Measurements from ENCODE around the gene LONP1.

Gene LONP1

GRCh38 chr19:5679289-5680083 is 40.5 kb downstream of the LONP1 start:
- no peak for DNase-seq (ENCODE audit: low read depth)

GRCh38 chr19:5678071-5678718 is 41.8 kb downstream of the LONP1 start:
- no peak for DNase-seq (ENCODE audit: low read depth)

- no peak for DNase-seq (ENCODE audit: low read depth)
Measured at GRCh38 chr19:5677580-5677979, 42.4 kb downstream of the LONP1 start.

GRCh38 chr19:5677136-5677535 is 42.8 kb downstream of the LONP1 start:
- DNase-seq (ENCODE audit: low read depth): no peak

GRCh38 chr19:5676772-5677105 is 43.2 kb downstream of the LONP1 start:
- no peak for DNase-seq (ENCODE audit: low read depth)

GRCh38 chr19:5676105-5676771 is 43.7 kb downstream of the LONP1 start:
- DNase-seq (ENCODE audit: low read depth): no peak

- DNase-seq (ENCODE audit: low read depth): no peak
Measured at GRCh38 chr19:5674714-5675113, 45.2 kb downstream of the LONP1 start.

- DNase-seq (ENCODE audit: low read depth): no peak
Measured at GRCh38 chr19:5673752-5674151, 46.2 kb downstream of the LONP1 start.

- no peak for DNase-seq (ENCODE audit: low read depth)
Measured at GRCh38 chr19:5672708-5673459, 47.1 kb downstream of the LONP1 start.

GRCh38 chr19:5671600-5671999 is 48.3 kb downstream of the LONP1 start:
- no peak for DNase-seq (ENCODE audit: low read depth)

GRCh38 chr19:5669212-5669611 is 50.7 kb downstream of the LONP1 start:
- no peak for DNase-seq (ENCODE audit: low read depth)

- no peak for DNase-seq (ENCODE audit: low read depth)
Measured at GRCh38 chr19:5667751-5668271, 52.1 kb downstream of the LONP1 start.

- no peak for DNase-seq (ENCODE audit: low read depth)
Measured at GRCh38 chr19:5666921-5667610, 52.9 kb downstream of the LONP1 start.

- peak; percentile 31 for DNase-seq (ENCODE audit: low read depth)
Measured at GRCh38 chr19:5665781-5666513, 54.0 kb downstream of the LONP1 start.

- DNase-seq (ENCODE audit: low read depth): no peak
Measured at GRCh38 chr19:5664515-5664914, 55.4 kb downstream of the LONP1 start.

- no peak for DNase-seq (ENCODE audit: low read depth)
Measured at GRCh38 chr19:5663904-5664303, 56.0 kb downstream of the LONP1 start.

- DNase-seq (ENCODE audit: low read depth): no peak
Measured at GRCh38 chr19:5661483-5661882, 58.5 kb downstream of the LONP1 start.

- DNase-seq (ENCODE audit: low read depth): no peak
Measured at GRCh38 chr19:5655412-5655811, 64.5 kb downstream of the LONP1 start.

- DNase-seq (ENCODE audit: low read depth): no peak
Measured at GRCh38 chr19:5654931-5655330, 65.0 kb downstream of the LONP1 start.

- no peak for DNase-seq (ENCODE audit: low read depth)
Measured at GRCh38 chr19:5652261-5652660, 67.7 kb downstream of the LONP1 start.

- no peak for DNase-seq (ENCODE audit: low read depth)
Measured at GRCh38 chr19:5651361-5651760, 68.6 kb downstream of the LONP1 start.
